Measurements from ENCODE around the gene ADAMTS4.
A peak's percentile ranks its signal among the peaks of the same experiment; 100 is the strongest.

ADAMTS4 gene

DNA sequence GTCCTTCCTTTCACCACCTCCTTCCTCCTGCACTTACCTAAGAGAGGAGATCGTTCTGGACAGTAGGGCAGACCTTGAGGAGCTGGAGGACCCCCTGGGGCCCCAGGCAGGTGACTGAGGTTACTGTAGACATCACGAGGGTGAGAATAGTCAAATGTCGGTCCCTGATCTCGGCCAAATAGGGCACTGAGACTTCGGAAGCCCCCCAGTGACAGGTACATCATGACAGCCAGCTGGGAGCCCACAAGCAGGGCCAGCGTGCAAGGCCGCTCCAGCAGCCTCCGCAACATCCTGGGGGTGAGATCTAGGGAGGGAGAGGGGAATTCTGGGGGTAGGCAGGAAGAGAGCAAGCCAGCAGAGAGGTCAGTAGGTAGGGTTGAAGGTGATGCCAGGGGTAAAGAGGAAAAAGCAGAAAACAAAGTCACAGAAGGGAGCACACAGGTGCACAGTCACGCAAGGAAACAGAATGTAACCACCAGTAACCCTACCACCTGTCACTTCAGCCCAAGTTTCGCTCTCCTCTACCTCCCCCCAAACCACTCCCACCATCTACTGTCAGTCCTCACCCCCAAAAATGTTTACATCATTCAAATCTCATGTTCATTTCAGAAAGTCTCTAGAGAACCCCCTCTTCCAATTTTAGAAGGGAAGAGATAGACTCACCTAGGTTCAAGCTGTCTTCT, 22.9 kb downstream of the ADAMTS4 start:
- Histone ChIP-seq H3K9ac (peak overlapping the region; percentile 81 to 94 (median 86); a peak in 20 of 22 replicates), H3K27ac (peak overlapping the region in 3 of 11 experiments; percentile 79 to 87 (median 85); a peak in 1 of 22 replicates)

DNA sequence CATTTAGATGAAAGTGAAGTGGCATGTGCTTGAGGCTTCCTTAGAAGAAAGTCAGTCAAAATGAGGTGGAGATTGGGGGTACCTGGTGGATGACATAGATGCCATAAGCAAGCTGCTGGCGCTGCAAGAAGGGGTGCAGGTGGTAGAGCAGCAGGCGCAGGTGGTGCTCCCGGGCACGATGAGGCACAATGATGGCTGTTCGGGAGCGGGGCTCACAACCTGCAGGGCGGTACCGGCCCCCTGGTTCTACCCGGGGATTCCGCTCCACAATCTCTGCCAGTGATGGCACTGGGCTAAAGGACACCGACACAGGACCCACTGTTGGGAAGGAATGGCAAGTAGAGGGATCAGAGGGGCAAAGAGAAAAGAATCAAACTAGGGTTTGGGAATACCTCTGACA, 23.9 kb downstream of the ADAMTS4 start:
- no peak overlapping the region; a peak in 1 of 22 replicates for H3K9ac ChIP-seq
- H3K4me2 ChIP-seq = peak overlapping the region in 2 of 11 experiments; percentile 5 to 97; a peak in 1 of 22 replicates
- no peaks in the 10 kb centered on the region for H3K27me3 ChIP-seq
- no peak for TF ChIP-seq Cebpa-rat (IDR thresholded peaks at IDR 0.05)
- no peaks in the 10 kb centered on the region for H3K9me3 ChIP-seq (replicated peaks in 1 of 11)
- H3K27ac ChIP-seq = no peak overlapping the region
- H3K4me3 ChIP-seq = no peak overlapping the region
- peaks cover 0 to 7% (median 0%) of the 10 kb centered on the region in 11 experiments; a peak in 3 of 22 replicates for H4K20me1 ChIP-seq
- H3K4me1 ChIP-seq = peaks cover 36 to 50% (median 42%) of the 10 kb centered on the region in 10 experiments
- H3K36me3 ChIP-seq = peaks cover 55 to 62% (median 58%) of the 10 kb centered on the region in 11 experiments

More for the DNA sequence above, 22.9 kb downstream of the ADAMTS4 start:
- Histone ChIP-seq H4K20me1 (peaks cover 0 to 7% (median 0%) of the 10 kb centered on the region in 11 experiments; a peak in 3 of 22 replicates), H3K4me3 (peak overlapping the region; percentile 78 to 92 (median 84); a peak in 19 of 20 replicates), H3K36me3 (peaks cover 48 to 53% (median 51%) of the 10 kb centered on the region in 11 experiments), H3K27me3 (no peaks in the 10 kb centered on the region), H3K9me3 (replicated peaks in 1 of 11) (no peaks in the 10 kb centered on the region), H3K4me1 (peaks cover 40 to 60% (median 49%) of the 10 kb centered on the region in 10 experiments), H3K4me2 (peak overlapping the region; percentile 85 to 99 (median 98))
- no peak for TF ChIP-seq Cebpa-rat (IDR thresholded peaks at IDR 0.05)

DNA sequence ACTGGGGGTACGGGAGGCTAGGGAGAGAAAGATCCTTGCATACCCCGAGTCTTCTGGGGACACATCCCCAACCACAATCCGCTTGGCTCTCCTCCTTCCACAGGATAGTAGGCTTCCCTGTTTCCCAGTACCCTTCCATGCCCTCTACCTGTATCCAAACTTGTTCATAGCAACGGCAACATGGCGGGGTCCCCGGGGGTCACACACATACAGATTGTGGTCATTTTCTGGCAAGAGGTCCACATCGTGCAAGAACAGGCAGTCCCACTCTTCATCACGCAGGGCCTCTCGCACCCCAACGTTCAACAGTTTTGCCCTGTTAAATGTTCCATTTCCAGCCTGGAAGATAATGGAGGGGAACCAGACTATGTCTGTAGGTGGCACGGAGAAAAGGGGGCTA, 25.1 kb downstream of the ADAMTS4 start:
- peaks cover 26 to 43% (median 31%) of the 10 kb centered on the region in 10 experiments for H3K4me1 ChIP-seq
- no peak overlapping the region for H3K9ac ChIP-seq
- no peaks in the 10 kb centered on the region for H3K9me3 ChIP-seq (replicated peaks in 1 of 11)
- peaks cover 59 to 74% (median 70%) of the 10 kb centered on the region in 11 experiments for H3K36me3 ChIP-seq
- peaks cover 0 to 7% (median 0%) of the 10 kb centered on the region in 11 experiments; a peak in 4 of 22 replicates for H4K20me1 ChIP-seq
- no peak overlapping the region for H3K4me3 ChIP-seq
- TF ChIP-seq Cebpa-rat (IDR thresholded peaks at IDR 0.05) = no peak
- H3K4me2 ChIP-seq = no peak overlapping the region
- no peak overlapping the region for H3K27ac ChIP-seq
- H3K27me3 ChIP-seq = no peaks in the 10 kb centered on the region

DNA sequence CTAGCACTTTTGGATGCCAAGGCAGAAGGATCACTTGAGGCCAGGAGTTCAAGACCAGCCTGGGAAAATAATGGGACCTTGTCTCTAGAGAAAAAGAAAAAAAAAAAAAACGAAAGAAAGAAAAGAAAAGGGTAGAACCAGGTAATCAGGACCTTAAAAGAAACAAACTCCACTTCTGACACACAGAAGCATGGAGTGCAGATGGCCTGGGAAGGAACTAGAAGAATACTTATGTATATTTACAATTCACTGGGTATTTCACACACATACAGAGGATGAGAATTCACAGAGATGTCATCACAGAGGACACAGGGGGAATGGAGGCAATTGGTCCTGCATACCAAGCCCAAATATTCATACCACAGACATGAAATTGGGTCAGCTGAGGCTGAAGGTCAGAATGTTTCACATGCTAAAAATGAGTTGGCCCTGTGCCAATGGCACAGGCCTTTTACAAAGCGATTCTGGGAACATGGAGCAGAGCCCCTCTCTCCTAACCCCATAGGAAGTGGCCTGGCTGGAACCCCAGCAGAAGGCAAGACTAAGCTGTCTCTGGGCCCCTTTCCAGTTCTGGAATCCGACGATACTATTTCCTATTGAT, 26.0 kb downstream of the ADAMTS4 start:
- H3K9me3 ChIP-seq (replicated peaks in 1 of 11) = no peaks in the 10 kb centered on the region
- peaks cover 59 to 81% (median 72%) of the 10 kb centered on the region in 11 experiments for H3K36me3 ChIP-seq
- H3K4me1 ChIP-seq = peaks cover 18 to 36% (median 24%) of the 10 kb centered on the region in 10 experiments
- no peak for TF ChIP-seq Cebpa-rat (IDR thresholded peaks at IDR 0.05)
- H3K27me3 ChIP-seq = no peaks in the 10 kb centered on the region
- peaks cover 0 to 7% (median 0%) of the 10 kb centered on the region in 11 experiments; a peak in 4 of 22 replicates for H4K20me1 ChIP-seq
- H3K4me3 ChIP-seq = no peak overlapping the region
- no peak overlapping the region for H3K4me2 ChIP-seq
- peak overlapping the region in 1 of 11 experiments; percentile 39; a peak in 1 of 22 replicates for H3K9ac ChIP-seq
- H3K27ac ChIP-seq = no peak overlapping the region

DNA sequence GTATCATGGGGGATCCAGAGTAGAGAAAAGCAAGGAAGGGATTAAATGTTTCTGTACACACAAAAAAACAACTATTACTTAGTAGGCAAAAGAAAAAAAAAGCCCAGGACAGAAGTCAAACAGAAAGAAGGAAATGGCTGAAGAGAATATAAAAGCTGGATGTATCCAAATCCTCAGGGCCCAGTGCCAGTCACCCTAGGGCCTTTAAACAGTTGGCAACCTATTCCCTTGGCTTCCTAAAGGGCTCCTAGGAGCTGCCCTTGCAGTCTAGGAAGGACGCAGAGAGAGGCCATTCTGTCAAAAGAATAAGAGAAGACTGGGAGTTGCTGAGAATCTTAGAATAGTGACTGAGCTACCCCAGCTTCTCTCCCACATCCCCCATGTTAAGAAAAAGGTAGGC, 26.5 kb downstream of the ADAMTS4 start:
- peaks cover 59 to 83% (median 72%) of the 10 kb centered on the region in 11 experiments for H3K36me3 ChIP-seq
- peak overlapping the region in 3 of 11 experiments; percentile 6 to 39 (median 29); a peak in 3 of 22 replicates for H3K9ac ChIP-seq
- H3K27ac ChIP-seq = no peak overlapping the region
- peaks cover 19 to 38% (median 25%) of the 10 kb centered on the region in 10 experiments for H3K4me1 ChIP-seq
- no peaks in the 10 kb centered on the region for H3K27me3 ChIP-seq
- H4K20me1 ChIP-seq = peaks cover 0 to 7% (median 0%) of the 10 kb centered on the region in 11 experiments; a peak in 4 of 22 replicates
- no peak overlapping the region for H3K4me3 ChIP-seq
- H3K4me2 ChIP-seq = no peak overlapping the region
- H3K9me3 ChIP-seq (replicated peaks in 1 of 11) = no peaks in the 10 kb centered on the region
- no peak for TF ChIP-seq Cebpa-rat (IDR thresholded peaks at IDR 0.05)

DNA sequence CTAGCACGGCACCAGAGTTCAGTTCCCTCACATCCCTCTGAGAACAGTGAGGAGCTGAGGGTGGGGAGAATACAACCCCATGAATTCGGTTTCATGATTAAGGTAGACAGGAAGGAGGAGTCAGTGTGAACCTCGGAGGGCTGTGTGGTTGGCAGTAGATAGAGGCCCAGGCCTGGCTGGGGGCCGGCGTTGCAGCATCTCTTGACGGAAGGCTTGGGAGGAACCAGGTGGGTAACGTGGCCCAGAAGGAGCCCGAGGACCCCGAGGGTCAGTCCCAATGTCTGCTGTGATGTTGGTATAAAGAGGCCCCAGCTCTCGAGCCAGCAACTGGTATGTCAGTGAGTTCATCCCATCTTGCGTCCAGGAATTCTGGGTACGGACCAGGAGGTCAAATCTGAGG, 27.2 kb downstream of the ADAMTS4 start:
- H3K9ac ChIP-seq = peak overlapping the region in 3 of 11 experiments; percentile 6 to 27 (median 24); a peak in 1 of 22 replicates
- H3K9me3 ChIP-seq (replicated peaks in 1 of 11) = no peaks in the 10 kb centered on the region
- no peak for TF ChIP-seq Cebpa-rat (IDR thresholded peaks at IDR 0.05)
- H3K27ac ChIP-seq = no peak overlapping the region; a peak in 1 of 22 replicates
- H3K36me3 ChIP-seq = peaks cover 59 to 83% (median 72%) of the 10 kb centered on the region in 11 experiments
- H3K4me2 ChIP-seq = no peak overlapping the region
- H3K27me3 ChIP-seq = no peaks in the 10 kb centered on the region
- peaks cover 24 to 44% (median 31%) of the 10 kb centered on the region in 10 experiments for H3K4me1 ChIP-seq
- H3K4me3 ChIP-seq = no peak overlapping the region
- peaks cover 0 to 7% (median 0%) of the 10 kb centered on the region in 11 experiments; a peak in 4 of 22 replicates for H4K20me1 ChIP-seq

DNA sequence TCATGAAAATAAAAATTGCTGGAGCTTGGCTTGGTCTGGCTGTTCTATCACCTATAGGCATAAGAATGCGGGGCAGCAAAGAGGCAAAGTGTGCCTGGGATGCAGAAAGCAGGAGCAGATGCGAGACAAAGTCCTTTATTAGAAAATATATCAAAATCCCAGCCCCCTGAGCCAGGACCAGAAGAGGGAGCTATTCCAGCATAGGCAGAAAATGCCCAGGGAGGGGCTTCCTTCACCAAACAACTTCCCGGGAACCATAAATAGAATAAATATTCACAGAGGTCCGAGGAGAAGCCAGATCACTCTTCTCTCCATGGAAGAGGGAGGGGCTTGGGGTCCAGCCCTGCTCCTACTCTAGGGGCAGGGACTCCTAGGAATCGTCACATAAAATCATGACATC, 27.7 kb downstream of the ADAMTS4 start:
- TF ChIP-seq Cebpa-rat (IDR thresholded peaks at IDR 0.05) = no peak
- Histone ChIP-seq H3K36me3 (peaks cover 59 to 83% (median 72%) of the 10 kb centered on the region in 11 experiments), H4K20me1 (peaks cover 0 to 7% (median 0%) of the 10 kb centered on the region in 11 experiments; a peak in 4 of 22 replicates)

DNA sequence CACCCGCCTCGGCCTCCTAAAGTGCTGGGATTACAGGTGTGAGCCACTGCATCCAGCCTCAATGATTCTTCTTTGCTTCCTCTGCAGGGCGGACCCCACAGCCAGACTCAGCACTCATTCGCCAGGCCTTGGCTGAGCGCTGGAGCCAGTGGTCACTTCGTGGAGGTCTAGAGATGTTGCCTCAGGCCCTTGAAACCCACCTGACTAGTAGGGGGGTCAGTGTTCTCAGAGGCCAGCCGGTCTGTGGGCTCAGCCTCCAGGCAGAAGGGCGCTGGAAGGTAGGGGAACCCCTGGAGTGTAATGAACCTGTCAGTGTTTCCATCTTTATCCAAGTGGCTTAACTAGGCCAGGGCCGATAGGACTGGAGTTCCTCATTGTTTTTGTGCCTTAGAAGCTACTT, 29.9 kb downstream of the ADAMTS4 start:
- peak overlapping the region in 1 of 11 experiments; percentile 17; a peak in 1 of 22 replicates for H3K9ac ChIP-seq
- TF ChIP-seq Cebpa-rat (IDR thresholded peaks at IDR 0.05) = no peak

More for the DNA sequence above, 27.7 kb downstream of the ADAMTS4 start:
- no peaks in the 10 kb centered on the region for H3K27me3 ChIP-seq
- peaks cover 19 to 40% (median 26%) of the 10 kb centered on the region in 10 experiments for H3K4me1 ChIP-seq
- no peaks in the 10 kb centered on the region for H3K9me3 ChIP-seq (replicated peaks in 1 of 11)
- H3K9ac ChIP-seq = peak overlapping the region in 3 of 11 experiments; percentile 24 to 37 (median 27); a peak in 2 of 22 replicates
- no peak overlapping the region for H3K4me2 ChIP-seq
- no peak overlapping the region for H3K4me3 ChIP-seq
- H3K27ac ChIP-seq = no peak overlapping the region; a peak in 1 of 22 replicates

More for the DNA sequence above, 29.9 kb downstream of the ADAMTS4 start:
- H3K4me2 ChIP-seq = no peak overlapping the region
- peaks cover 23 to 43% (median 28%) of the 10 kb centered on the region in 10 experiments for H3K4me1 ChIP-seq
- no peak overlapping the region for H3K4me3 ChIP-seq
- H3K36me3 ChIP-seq = peaks cover 47 to 72% (median 62%) of the 10 kb centered on the region in 11 experiments
- H4K20me1 ChIP-seq = peaks cover 0 to 7% (median 0%) of the 10 kb centered on the region in 11 experiments; a peak in 2 of 22 replicates
- no peak overlapping the region for H3K27ac ChIP-seq
- H3K9me3 ChIP-seq (replicated peaks in 1 of 11) = no peaks in the 10 kb centered on the region
- no peaks in the 10 kb centered on the region for H3K27me3 ChIP-seq

Data from BLaER1 treated with 17β-estradiol and CSF1 and Interleukin-3, amounts not matched to agents 10 nM and 100 nM (cell line).